ENCODE data around the gene CHST12.

DNA sequence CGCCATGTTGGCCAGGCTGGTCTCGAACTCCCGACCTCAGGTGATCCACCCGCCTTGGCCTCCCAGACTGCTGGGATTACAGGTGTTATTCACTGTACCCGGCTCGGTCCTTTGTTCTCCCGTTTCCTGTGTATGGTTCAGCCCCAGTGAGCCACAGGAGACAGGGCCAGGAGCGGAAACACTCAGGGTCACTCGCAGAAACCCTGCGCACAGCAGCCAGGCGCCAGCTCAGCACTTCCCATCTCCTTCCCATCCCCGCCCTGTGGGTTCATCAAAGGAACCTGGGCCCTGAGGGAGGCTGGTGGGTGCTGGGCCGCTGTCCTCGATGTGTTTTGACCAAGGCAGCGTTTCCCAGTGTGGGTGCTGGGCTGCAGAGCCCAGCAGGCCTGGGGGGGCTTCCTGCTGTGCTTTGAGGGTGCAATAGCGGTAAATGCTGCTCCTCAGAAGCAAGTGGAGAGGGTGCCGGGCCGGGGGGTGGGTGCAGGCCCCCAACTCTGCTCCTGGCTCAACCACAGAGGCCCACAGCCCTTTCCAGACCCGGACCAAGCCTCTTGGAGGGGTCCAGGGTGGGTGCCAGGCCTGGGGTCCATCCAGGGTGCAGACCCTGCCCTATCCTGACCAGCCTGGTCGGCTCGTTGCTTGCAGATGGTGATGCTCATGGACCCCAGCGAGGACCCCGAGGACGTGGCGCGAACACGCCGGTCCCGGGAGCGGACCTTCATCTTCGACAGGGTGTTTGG lies 15.3 kb upstream of the CHST12 start:
- TF ChIP-seq, protein P1, sequence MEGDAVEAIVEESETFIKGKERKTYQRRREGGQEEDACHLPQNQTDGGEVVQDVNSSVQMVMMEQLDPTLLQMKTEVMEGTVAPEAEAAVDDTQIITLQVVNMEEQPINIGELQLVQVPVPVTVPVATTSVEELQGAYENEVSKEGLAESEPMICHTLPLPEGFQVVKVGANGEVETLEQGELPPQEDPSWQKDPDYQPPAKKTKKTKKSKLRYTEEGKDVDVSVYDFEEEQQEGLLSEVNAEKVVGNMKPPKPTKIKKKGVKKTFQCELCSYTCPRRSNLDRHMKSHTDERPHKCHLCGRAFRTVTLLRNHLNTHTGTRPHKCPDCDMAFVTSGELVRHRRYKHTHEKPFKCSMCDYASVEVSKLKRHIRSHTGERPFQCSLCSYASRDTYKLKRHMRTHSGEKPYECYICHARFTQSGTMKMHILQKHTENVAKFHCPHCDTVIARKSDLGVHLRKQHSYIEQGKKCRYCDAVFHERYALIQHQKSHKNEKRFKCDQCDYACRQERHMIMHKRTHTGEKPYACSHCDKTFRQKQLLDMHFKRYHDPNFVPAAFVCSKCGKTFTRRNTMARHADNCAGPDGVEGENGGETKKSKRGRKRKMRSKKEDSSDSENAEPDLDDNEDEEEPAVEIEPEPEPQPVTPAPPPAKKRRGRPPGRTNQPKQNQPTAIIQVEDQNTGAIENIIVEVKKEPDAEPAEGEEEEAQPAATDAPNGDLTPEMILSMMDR (IDR thresholded peaks at IDR 0.05; ENCODE audit: insufficient read depth, low read depth, low read length), result no peak
- no peak for TF ChIP-seq EZH2 (IDR thresholded peaks at IDR 0.05; ENCODE audit: insufficient read depth, low read length)

Data from astrocyte (in vitro differentiated cells and primary cell).